GM12878 (cell line): ENCODE measurements around the gene PRPF40B. TPM values are rescaled to one million over a fixed set of nuclear protein-coding genes. Genes with fewer than 3 reads are reported as not detected.

Experiments
- ATAC-seq: fragments of 200-7000 bp; cut with Tn5 transposase; 3 replicates; pipeline ENCODE4 v1.9.1; 2020; ENCODE audit warnings: mild to moderate bottlenecking, moderate library complexity
- BruUV-seq: library from RNA; stranded (reverse); fragments of 400-500 nt; replicated peaks from 2 replicates; lab custom pipeline; 2021; lab: Mats Ljungman, UMichigan
- CTCF ChIA-PET: fragments of 300-600 bp; sonication (Branson Sonifier 250); formaldehyde crosslinking; extraction: SDS; loops from one replicate; lab custom pipeline; 2021; ENCODE audit warnings: inconsistent platforms; lab: Yijun Ruan, JAX
- POLR2A ChIA-PET: fragments of 350-600 bp; formaldehyde crosslinking; extraction: SDS; loops from one replicate; lab custom pipeline; 2021; ENCODE audit warnings: inconsistent platforms; lab: Charles Lee
- RAD21 ChIA-PET: fragments of 300-600 bp; sonication (Branson Sonifier 250); formaldehyde crosslinking; loops from one replicate; lab custom pipeline; 2023; ENCODE audit warnings: antibody characterized with exemption; ENCODE audit not compliant: unreplicated experiment; lab: Charles Lee
- SMC1A ChIA-PET: fragments of 300-600 bp; sonication (Branson Sonifier 250); formaldehyde crosslinking; loops from one replicate; lab custom pipeline; 2023; ENCODE audit not compliant: unreplicated experiment, uncharacterized antibody; lab: Charles Lee
- DNase-seq: peaks from one replicate; pipeline ENCODE4 v3.0.0-alpha.2; 2011; ENCODE audit warnings: low read depth, low spot score
- FAIRE-seq: peaks from 3 replicates; lab custom pipeline; 2011; peaks lifted over from hg19 to GRCh38; lab: Jason Lieb, UNC
- H2AFZ ChIP-seq: 2 replicates; pipeline ENCODE4 v1.6.0; 2011; ENCODE audit warnings: low read depth, low read length, control low read depth; ENCODE audit not compliant: control insufficient read depth
- H3K27ac ChIP-seq: 2 replicates; pipeline ENCODE4 v1.5.1; 2011; ENCODE audit warnings: control low read depth; ENCODE audit not compliant: control insufficient read depth, insufficient read depth
- H3K27me3 ChIP-seq, 2 experiments: replicated peaks in 1 of 2; 2 replicates each; pipeline versions ENCODE4 v1.6.0 to v1.6.1; 2011; ENCODE audit warnings: low read length in 1 of 2; ENCODE audit not compliant: control insufficient read depth in 2 of 2, insufficient read depth in 2 of 2
- H3K36me3 ChIP-seq, 2 experiments: 2 replicates each; pipeline ENCODE4 v1.5.1; 2011; ENCODE audit warnings: low read length in 1 of 2; ENCODE audit not compliant: control insufficient read depth in 2 of 2, insufficient read depth in 2 of 2
- H3K4me1 ChIP-seq: 2 replicates; pipeline ENCODE4 v1.6.1; 2011; ENCODE audit warnings: mild to moderate bottlenecking, low read length, moderate library complexity, mixed read lengths; ENCODE audit not compliant: control insufficient read depth, insufficient read depth
- H3K4me2 ChIP-seq: 2 replicates; pipeline ENCODE4 v1.6.0; 2011; ENCODE audit warnings: control low read depth; ENCODE audit not compliant: control insufficient read depth, insufficient read depth
- H3K4me3 ChIP-seq: fragments of 200-600 bp; sonication (generic); 2 replicates; pipeline ENCODE4 v1.5.1; 2016
- H3K79me2 ChIP-seq: 2 replicates; pipeline ENCODE4 v1.6.0; 2011; ENCODE audit warnings: low read length; ENCODE audit not compliant: control insufficient read depth, insufficient read depth
- H3K9ac ChIP-seq: 2 replicates; pipeline ENCODE4 v1.8.0; 2011; ENCODE audit warnings: low read length, control low read depth, mixed read lengths; ENCODE audit not compliant: control insufficient read depth, insufficient read depth
- H3K9me3 ChIP-seq: replicated peaks from 3 replicates; pipeline ENCODE4 v1.5.1; 2011; ENCODE audit warnings: mild to moderate bottlenecking, low read length; ENCODE audit not compliant: control insufficient read depth, insufficient read depth
- H4K20me1 ChIP-seq: 2 replicates; pipeline ENCODE4 v1.6.0; 2011; ENCODE audit not compliant: control insufficient read depth, insufficient read depth
- ATF7 ChIP-seq: fragments of 450-650 bp; IDR thresholded peaks from 2 replicates; pipeline ENCODE4 v1.6.1; 2016; ENCODE audit warnings: low read depth, mild to moderate bottlenecking
- BRCA1 ChIP-seq: IDR thresholded peaks from 2 replicates; pipeline ENCODE4 v1.6.1; 2011; ENCODE audit warnings: low read depth, low read length, improper control_type of control experiment
- CHD2 ChIP-seq: IDR thresholded peaks from 2 replicates; pipeline ENCODE4 v1.6.1; 2011; ENCODE audit warnings: low read depth, low read length, improper control_type of control experiment, borderline replicate concordance
- CREB1 ChIP-seq: IDR thresholded peaks from 2 replicates; pipeline ENCODE4 v1.6.1; 2012; ENCODE audit warnings: low read depth, mild to moderate bottlenecking, inconsistent platforms
- EP300 ChIP-seq, 2 experiments: fragments of 150-350 bp in 1 of 2; IDR thresholded peaks; 2 replicates each; pipeline ENCODE4 v1.6.1; 2011 to 2012; ENCODE audit warnings: low read depth in 2 of 2, low read length in 2 of 2, borderline replicate concordance in 1 of 2, improper control_type of control experiment in 1 of 2, inconsistent platforms in 1 of 2; ENCODE audit not compliant: control insufficient read depth in 1 of 2
- ETV6 ChIP-seq, 2 experiments: fragments of 450-650 bp in 1 of 2; IDR thresholded peaks in 1 of 2; conservative IDR thresholded peaks in 1 of 2; 2 replicates each; pipeline ENCODE4 v1.6.1; 2014; ENCODE audit warnings: antibody characterized with exemption in 1 of 2, borderline replicate concordance in 1 of 2, low read depth in 1 of 2, mild to moderate bottlenecking in 1 of 2, moderate library complexity in 1 of 2
- FOXM1 ChIP-seq: IDR thresholded peaks from 2 replicates; pipeline ENCODE4 v1.6.1; 2012; ENCODE audit warnings: low read depth, mild to moderate bottlenecking, inconsistent platforms, low read length, moderate library complexity
- IKZF1 ChIP-seq: fragments of 450-650 bp; conservative IDR thresholded peaks from 2 replicates; pipeline ENCODE4 v1.6.1; 2017; ENCODE audit warnings: antibody characterized with exemption, mild to moderate bottlenecking
- MEF2A ChIP-seq: IDR thresholded peaks from 2 replicates; pipeline ENCODE4 v1.6.1; 2011; ENCODE audit warnings: low read depth, mild to moderate bottlenecking, low read length, moderate library complexity; ENCODE audit not compliant: insufficient read depth
- MEF2B ChIP-seq: fragments of 450-650 bp; IDR thresholded peaks from 2 replicates; pipeline ENCODE4 v1.6.1; 2018; ENCODE audit warnings: mild to moderate bottlenecking, moderate library complexity; ENCODE audit not compliant: partially characterized antibody, poor library complexity, severe bottlenecking
- MTA2 ChIP-seq: fragments of 450-650 bp; IDR thresholded peaks from 2 replicates; pipeline ENCODE4 v1.6.1; 2016; ENCODE audit warnings: low read depth, mild to moderate bottlenecking, moderate library complexity
- NBN ChIP-seq: fragments of 450-650 bp; IDR thresholded peaks from 2 replicates; pipeline ENCODE4 v1.6.1; 2016
- NFIC ChIP-seq: IDR thresholded peaks from 2 replicates; pipeline ENCODE4 v1.6.1; 2012; ENCODE audit warnings: low read depth, mild to moderate bottlenecking, inconsistent platforms, low read length, moderate library complexity
- POLR2A ChIP-seq: IDR thresholded peaks from 2 replicates; pipeline ENCODE4 v1.6.1; 2011; ENCODE audit warnings: low read depth, mild to moderate bottlenecking, low read length
- RCOR1 ChIP-seq: conservative IDR thresholded peaks from 2 replicates; pipeline ENCODE4 v1.6.1; 2012; ENCODE audit warnings: low read depth, low read length, improper control_type of control experiment
- RFX5 ChIP-seq: IDR thresholded peaks from 2 replicates; pipeline ENCODE4 v1.6.1; 2011; ENCODE audit warnings: low read depth, low read length, improper control_type of control experiment
- STAT1 ChIP-seq: fragments of 450-650 bp; conservative IDR thresholded peaks from 2 replicates; pipeline ENCODE4 v1.6.1; 2014; ENCODE audit warnings: antibody characterized with exemption, mild to moderate bottlenecking
- TBL1XR1 ChIP-seq: IDR thresholded peaks from 2 replicates; pipeline ENCODE4 v1.6.1; 2012; ENCODE audit warnings: low read depth, low read length, improper control_type of control experiment
- WGBS: methylation state at CpG from one replicate; pipeline ENCODE4 v1.1.6; 2016; ENCODE audit warnings: low lambda C conversion rate; ENCODE audit not compliant: insufficient replicate concordance, insufficient coverage; ENCODE audit errors: missing lambda C conversion rate; 5-methylcytosine and 5-hydroxymethylcytosine counted together
- in situ Hi-C: fragments of 300-500 bp; cut with MboI; formaldehyde crosslinking; loops from 9 replicates; pipeline ENCODE4 v1.14.3; 2018; ENCODE audit warnings: mixed read lengths
- intact Hi-C: fragments of 100-400 bp; cut with micrococcal nuclease; formaldehyde crosslinking; loops from one replicate; pipeline ENCODE4 v1.14.2; 2022; ENCODE audit not compliant: unreplicated experiment
- polyA plus RNA-seq, 11 experiments: library from polyadenylated mRNA; depleted of rRNA in 4 of 11; unstranded in 6 of 11; stranded (reverse) in 5 of 11; fragments of >200 nt; fragmentation: Nextera tagmentation in 4 of 11; fragmentation: Illumina TruSeq in 1 of 11; extraction: Ambion mirVana in 4 of 11; extraction: Trizol in 1 of 11; gene quantifications; 1 replicate in 1 of 11; 2 replicates in 10 of 11; pipeline versions ENCODE4 v1.2.1 to v1.2.3, GENCODE V29; 2011 to 2016; ENCODE audit warnings: inconsistent platforms in 2 of 11, missing spikeins in 2 of 11, low read depth in 1 of 11
- total RNA-seq, 4 experiments: library from RNA; depleted of rRNA in 3 of 4; stranded (reverse); fragments of >200 nt in 3 of 4; fragmentation: Illumina TruSeq in 1 of 4; extraction: Trizol in 1 of 4; gene quantifications; 2 replicates each; pipeline versions ENCODE4 v1.2.1 to v1.2.3, GENCODE V29; 2013 to 2021
- TF ChIP-seq, protein P1 (sequence below): IDR thresholded peaks from 2 replicates; pipeline ENCODE4 v1.6.1; 2011; ENCODE audit warnings: borderline replicate concordance, low read depth, mild to moderate bottlenecking, moderate library complexity, low read length; ENCODE audit not compliant: insufficient read depth, poor library complexity, severe bottlenecking
- TF ChIP-seq, protein P2 (sequence below): fragments of 450-650 bp; conservative IDR thresholded peaks from 2 replicates; pipeline ENCODE4 v1.6.1; 2017; ENCODE audit warnings: mild to moderate bottlenecking, moderate library complexity

Gene PRPF40B
- total and polyA plus RNA-seq, 10 of the 15 experiments (the other 5 are each of a cell fraction or from before 2014, with no cell fraction given): 0.31 to 17.9 (median 7.3) TPM

DNA sequence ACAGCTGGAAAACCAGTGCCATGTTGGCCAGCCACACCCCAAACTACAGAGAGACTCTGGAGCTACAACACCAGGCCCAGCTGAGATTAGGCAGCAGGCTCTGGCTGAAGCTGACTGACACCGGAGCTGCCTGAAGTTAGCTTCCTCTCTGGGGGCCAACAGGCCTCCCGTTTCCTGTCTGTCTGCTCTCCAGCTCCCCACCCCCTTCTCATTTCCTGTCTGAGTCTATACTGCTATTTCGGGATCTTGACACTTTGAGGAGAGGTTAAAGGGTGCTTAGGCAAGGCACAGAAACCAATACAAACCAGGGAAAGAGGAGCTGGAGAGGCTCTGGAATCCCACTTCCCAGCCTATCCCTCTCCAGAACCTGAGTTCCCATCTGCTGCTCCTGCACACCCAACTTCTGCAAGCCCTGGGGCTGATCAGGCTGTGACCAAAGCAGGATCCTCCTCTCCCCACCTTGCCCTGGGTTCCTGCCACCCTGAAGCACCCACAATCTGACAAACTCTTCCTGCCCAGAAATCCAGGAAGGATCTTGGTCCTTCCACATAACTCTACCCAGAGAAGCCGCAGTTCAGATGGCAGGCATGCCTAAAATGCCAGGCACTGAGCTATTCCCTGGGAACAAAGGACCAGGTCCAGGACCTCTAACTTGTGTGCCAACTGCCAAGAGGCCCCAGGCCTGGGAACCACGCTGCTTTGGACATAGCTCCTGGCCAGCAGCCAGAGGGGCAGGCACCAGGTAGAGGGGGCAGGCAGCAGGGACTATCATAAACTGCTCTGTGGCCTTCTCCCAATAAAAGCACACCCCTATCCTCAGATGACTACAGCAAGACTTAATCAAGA is 39.9 kb downstream of the PRPF40B start:
- POLR2A ChIA-PET: interaction anchor here (0.6 to 6.9 kb wide), 11 partner anchors 9 to 399 kb away, joined by 3 to 106 read pairs (median 7); partner anchors contain the start of genes FMNL3, TMBIM6 and TROAP
- TF ChIP-seq BRCA1: no peak
- peak; percentile 53 to 100; a peak in 2 of 4 replicates for TF ChIP-seq ETV6 (conservative IDR thresholded peaks at IDR 0.05 in 1 of 2, IDR thresholded peaks at IDR 0.05 in 1 of 2; ENCODE audit: borderline replicate concordance in 1 of 2, low read depth in 1 of 2)
- TF ChIP-seq FOXM1: peak; percentile 80; the same call in 1 of the 2 replicates
- TF ChIP-seq, protein P1, sequence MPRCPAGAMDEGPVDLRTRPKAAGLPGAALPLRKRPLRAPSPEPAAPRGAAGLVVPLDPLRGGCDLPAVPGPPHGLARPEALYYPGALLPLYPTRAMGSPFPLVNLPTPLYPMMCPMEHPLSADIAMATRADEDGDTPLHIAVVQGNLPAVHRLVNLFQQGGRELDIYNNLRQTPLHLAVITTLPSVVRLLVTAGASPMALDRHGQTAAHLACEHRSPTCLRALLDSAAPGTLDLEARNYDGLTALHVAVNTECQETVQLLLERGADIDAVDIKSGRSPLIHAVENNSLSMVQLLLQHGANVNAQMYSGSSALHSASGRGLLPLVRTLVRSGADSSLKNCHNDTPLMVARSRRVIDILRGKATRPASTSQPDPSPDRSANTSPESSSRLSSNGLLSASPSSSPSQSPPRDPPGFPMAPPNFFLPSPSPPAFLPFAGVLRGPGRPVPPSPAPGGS: peak; percentile 9
- peak; percentile 70 for TF ChIP-seq CREB1
- 0 out of 2 replicates have a peak, but pooled peaks have one; percentile 35 for TF ChIP-seq RCOR1
- TF ChIP-seq CHD2: peak; percentile 82
- TF ChIP-seq NBN: peak; percentile 75
- TF ChIP-seq IKZF1: peak; percentile 96
- TF ChIP-seq TBL1XR1: peak; percentile 96
- peak; percentile 43; the same call in 1 of the 2 replicates for TF ChIP-seq MTA2
- TF ChIP-seq NFIC: peak; percentile 94
- TF ChIP-seq POLR2A: peak; percentile 88
- no peak for TF ChIP-seq STAT1
- TF ChIP-seq, protein P2, sequence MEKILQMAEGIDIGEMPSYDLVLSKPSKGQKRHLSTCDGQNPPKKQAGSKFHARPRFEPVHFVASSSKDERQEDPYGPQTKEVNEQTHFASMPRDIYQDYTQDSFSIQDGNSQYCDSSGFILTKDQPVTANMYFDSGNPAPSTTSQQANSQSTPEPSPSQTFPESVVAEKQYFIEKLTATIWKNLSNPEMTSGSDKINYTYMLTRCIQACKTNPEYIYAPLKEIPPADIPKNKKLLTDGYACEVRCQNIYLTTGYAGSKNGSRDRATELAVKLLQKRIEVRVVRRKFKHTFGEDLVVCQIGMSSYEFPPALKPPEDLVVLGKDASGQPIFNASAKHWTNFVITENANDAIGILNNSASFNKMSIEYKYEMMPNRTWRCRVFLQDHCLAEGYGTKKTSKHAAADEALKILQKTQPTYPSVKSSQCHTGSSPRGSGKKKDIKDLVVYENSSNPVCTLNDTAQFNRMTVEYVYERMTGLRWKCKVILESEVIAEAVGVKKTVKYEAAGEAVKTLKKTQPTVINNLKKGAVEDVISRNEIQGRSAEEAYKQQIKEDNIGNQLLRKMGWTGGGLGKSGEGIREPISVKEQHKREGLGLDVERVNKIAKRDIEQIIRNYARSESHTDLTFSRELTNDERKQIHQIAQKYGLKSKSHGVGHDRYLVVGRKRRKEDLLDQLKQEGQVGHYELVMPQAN: no peak
- no peak for TF ChIP-seq RFX5
- TF ChIP-seq EP300 (IDR thresholded peaks at IDR 0.05; ENCODE audit: borderline replicate concordance in 1 of 2, control insufficient read depth in 1 of 2, low read depth in 2 of 2, low read length in 2 of 2): peak; percentile 11 to 36; a peak in 2 of 4 replicates
- peak; percentile 74 for TF ChIP-seq ATF7
- TF ChIP-seq MEF2A: peak; percentile 99
- peak; percentile 95 for TF ChIP-seq MEF2B

More for the DNA sequence above, 39.9 kb downstream of the PRPF40B start:
- peaks cover 34% of the 10 kb centered on the region for H3K79me2 ChIP-seq
- ATAC-seq (peak; percentile 91), FAIRE-seq (peak; percentile 83), DNase-seq (peak; percentile 75)
- H3K27ac ChIP-seq: peak overlapping the region; percentile 86
- CTCF ChIA-PET: interaction anchor here (0.6 to 6.9 kb wide), 16 partner anchors 8 to 78 kb away, joined by 3 to 87 read pairs (median 4); partner anchors contain the start of genes FMNL3 and TMBIM6
- peak overlapping the region; percentile 25 for H3K9ac ChIP-seq
- WGBS: 8% methylated on average over 5 of the region's 5 CpGs
- peaks cover 21% of the 10 kb centered on the region in 2 experiments for H3K36me3 ChIP-seq
- no peaks in the 10 kb centered on the region for H3K27me3 ChIP-seq
- intact Hi-C loops (loop anchor here (1.0 to 2.0 kb wide), 2 partner anchors 36 to 44 kb away; partner anchors contain the start of gene FMNL3), in situ Hi-C loops (no loop called here)
- RAD21 ChIA-PET: interaction anchor here (0.6 to 6.8 kb wide), 17 partner anchors 10 to 180 kb away, joined by 3 to 154 read pairs (median 4); partner anchors contain the start of genes BCDIN3D, FMNL3 and TMBIM6
- H3K9me3 ChIP-seq: no peaks in the 10 kb centered on the region
- no peaks in the 10 kb centered on the region for H4K20me1 ChIP-seq
- peak overlapping the region; percentile 64 for H3K4me2 ChIP-seq
- SMC1A ChIA-PET: interaction anchor here (0.6 to 6.1 kb wide), 20 partner anchors 9 to 665 kb away, joined by 3 to 162 read pairs (median 4); partner anchors contain the start of genes FMNL3 and PRPF40B
- no TSS peak for BruUV-seq
- H2AFZ ChIP-seq: no peak overlapping the region
- H3K4me3 ChIP-seq: peak overlapping the region; percentile 39; the same call in 1 of the 2 replicates
- H3K4me1 ChIP-seq: peaks cover 58% of the 10 kb centered on the region
